PC-3 (cell line): Measurements from ENCODE around the gene A3GALT2.

Source experiments
- EZH2 ChIP-seq: fragments of 300-600 bp; sonication (generic); IDR thresholded peaks from one replicate; pipeline ENCODE4 v1.6.1; 2017; ENCODE audit warnings: antibody characterized with exemption, mild to moderate bottlenecking, low read length; ENCODE audit not compliant: unreplicated experiment
- EZH2phosphoT487 ChIP-seq: fragments of 300-600 bp; sonication (generic); IDR thresholded peaks from 2 replicates; pipeline ENCODE4 v1.6.1; 2018; ENCODE audit warnings: mild to moderate bottlenecking, antibody characterized with exemption, low read length, borderline replicate concordance
- TF ChIP-seq, protein P1 (sequence below): fragments of 300-600 bp; sonication (generic); conservative IDR thresholded peaks from 2 replicates; pipeline ENCODE4 v1.5.1; 2017; ENCODE audit warnings: antibody characterized with exemption, low read depth, mild to moderate bottlenecking, low read length

DNA sequence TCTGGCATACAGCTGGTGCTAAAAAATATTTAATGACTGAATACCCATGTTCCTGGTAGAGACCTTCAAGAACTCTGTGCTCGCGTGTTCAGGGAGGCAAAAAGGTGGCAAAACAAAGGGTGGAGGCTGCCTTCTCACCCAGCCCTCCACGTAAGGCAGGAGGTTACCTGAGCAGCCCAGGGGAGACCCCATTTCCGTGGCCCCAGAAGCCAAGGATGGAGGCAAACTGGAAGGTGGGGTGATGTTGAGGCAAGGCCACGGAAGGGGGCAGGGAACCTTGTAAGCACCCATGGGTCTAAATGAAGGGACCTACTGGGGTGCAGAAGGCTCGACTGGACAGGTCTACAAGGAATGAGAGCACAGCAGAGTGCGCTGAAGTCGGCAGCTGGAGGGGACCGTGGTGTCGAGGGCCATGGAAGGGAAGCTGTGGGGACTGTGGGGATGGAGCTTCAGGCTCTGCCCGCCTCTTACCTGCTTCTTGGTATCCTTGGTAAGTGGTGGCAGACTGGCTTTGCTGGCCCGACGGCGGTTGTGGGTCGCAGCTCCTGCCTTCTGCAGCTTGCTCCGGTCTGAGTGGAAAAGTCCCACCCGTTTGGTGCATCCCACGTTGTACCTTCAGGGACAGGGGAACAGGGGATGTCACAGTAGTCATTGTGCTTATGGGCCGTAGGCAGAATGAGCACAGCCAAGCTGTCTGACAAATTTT, 8.9 kb upstream of the A3GALT2 start:
- TF ChIP-seq, protein P1, sequence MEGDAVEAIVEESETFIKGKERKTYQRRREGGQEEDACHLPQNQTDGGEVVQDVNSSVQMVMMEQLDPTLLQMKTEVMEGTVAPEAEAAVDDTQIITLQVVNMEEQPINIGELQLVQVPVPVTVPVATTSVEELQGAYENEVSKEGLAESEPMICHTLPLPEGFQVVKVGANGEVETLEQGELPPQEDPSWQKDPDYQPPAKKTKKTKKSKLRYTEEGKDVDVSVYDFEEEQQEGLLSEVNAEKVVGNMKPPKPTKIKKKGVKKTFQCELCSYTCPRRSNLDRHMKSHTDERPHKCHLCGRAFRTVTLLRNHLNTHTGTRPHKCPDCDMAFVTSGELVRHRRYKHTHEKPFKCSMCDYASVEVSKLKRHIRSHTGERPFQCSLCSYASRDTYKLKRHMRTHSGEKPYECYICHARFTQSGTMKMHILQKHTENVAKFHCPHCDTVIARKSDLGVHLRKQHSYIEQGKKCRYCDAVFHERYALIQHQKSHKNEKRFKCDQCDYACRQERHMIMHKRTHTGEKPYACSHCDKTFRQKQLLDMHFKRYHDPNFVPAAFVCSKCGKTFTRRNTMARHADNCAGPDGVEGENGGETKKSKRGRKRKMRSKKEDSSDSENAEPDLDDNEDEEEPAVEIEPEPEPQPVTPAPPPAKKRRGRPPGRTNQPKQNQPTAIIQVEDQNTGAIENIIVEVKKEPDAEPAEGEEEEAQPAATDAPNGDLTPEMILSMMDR = no peak
- TF ChIP-seq EZH2phosphoT487 = no peak
- TF ChIP-seq EZH2 = no peak
